A375 (cell line): Measurements from ENCODE around the gene COPA. TPM values are rescaled to one million over a fixed set of nuclear protein-coding genes. Genes with fewer than 3 reads are reported as not detected.

Source experiments
- small RNA-seq: library from RNA; depleted of rRNA; stranded (forward); fragments of <200 nt; gene quantifications from one replicate; pipeline ENCODE3, GENCODE V24; 2014
- total RNA-seq: library from RNA; depleted of rRNA; stranded (reverse); fragments of >200 nt; shearing (Covaris generic); gene quantifications from 2 replicates; pipeline ENCODE4 v1.2.3, GENCODE V29; 2014; rRNA removed

Gene COPA
- 220 and 233 TPM in 2 replicates for total RNA-seq

GRCh38 chr1:160342953-160343869 is at the start of gene COPA, which contains the start of gene NCSTN:
Gene COPA (minus strand): TSS chr1:160343250. CDS start chr1:160343170, 80 bp downstream.
Gene NCSTN (plus strand): TSS chr1:160343383. CDS start chr1:160343397, 14 bp downstream.

GRCh38 chr1:160366731-160367515 is 23.9 kb upstream of the COPA start, which contains the start of gene NHLH1:
Gene NHLH1 (plus strand): TSS chr1:160367071. CDS start chr1:160370732, 3,661 bp downstream.

GRCh38 chr1:160284782-160285344 is 58.2 kb downstream of the COPA start, which contains the start of gene PEX19:
Gene PEX19 (minus strand): TSS chr1:160285133. CDS start chr1:160285124, 9 bp downstream.

GRCh38 chr1:160261893-160262794 is 80.9 kb downstream of the COPA start, which contains the start of gene DCAF8:
Gene DCAF8 (minus strand): TSS chr1:160262549. CDS start chr1:160244008, 18,541 bp downstream.

Small RNA genes within 50 kb of the gene (small RNA-seq; reads per million reads assigned to genes)
- not detected for gene RF00019
- 0.38 reads per million for gene RNU4-42P

Other genes with a start within 250 kb of the COPA start
- gene IGSF8, start 244.6 kb downstream of the COPA start, total RNA-seq = 29.2 and 30.3 TPM in 2 replicates
- not detected in 2 replicates for gene ATP1A2, start 227.5 kb downstream of the COPA start, total RNA-seq
- gene ATP1A4, start 191.6 kb downstream of the COPA start, total RNA-seq = not detected in 2 replicates
- not detected in 2 replicates for gene CASQ1, start 152.7 kb downstream of the COPA start, total RNA-seq
- gene PEA15, start 137.9 kb downstream of the COPA start, total RNA-seq = 107 and 133 TPM in 2 replicates
- 129 and 133 TPM in 2 replicates for gene DCAF8, start 80.7 kb downstream of the COPA start, total RNA-seq
- 43.5 and 76.4 TPM in 2 replicates for gene PEX19, start 58.1 kb downstream of the COPA start, total RNA-seq
- gene NCSTN, start 133 bp upstream of the COPA start, total RNA-seq = 69.7 and 76.8 TPM in 2 replicates
- 0.11 and 0.26 TPM in 2 replicates for gene NHLH1, start 23.8 kb upstream of the COPA start, total RNA-seq
- 1.3 and 1.4 TPM in 2 replicates for gene VANGL2, start 57.3 kb upstream of the COPA start, total RNA-seq
- not detected in 2 replicates for gene SLAMF6, start 180.0 kb upstream of the COPA start, total RNA-seq
- not detected in 2 replicates for gene CD84, start 236.2 kb upstream of the COPA start, total RNA-seq